HG03571 (cell line): Measurements from ENCODE around the gene HS6ST3.
"Not testable (repeated sequence)": the region's sequence is repeated elsewhere in the genome, so short reads cannot be mapped to it uniquely, and the experiment has no call there.

Experiments
- ATAC-seq: cut with Tn5 transposase; IDR thresholded peaks from one replicate; pipeline ENCODE4 v1.9.1; 2021; ENCODE audit not compliant: unreplicated experiment

Gene HS6ST3

DNA sequence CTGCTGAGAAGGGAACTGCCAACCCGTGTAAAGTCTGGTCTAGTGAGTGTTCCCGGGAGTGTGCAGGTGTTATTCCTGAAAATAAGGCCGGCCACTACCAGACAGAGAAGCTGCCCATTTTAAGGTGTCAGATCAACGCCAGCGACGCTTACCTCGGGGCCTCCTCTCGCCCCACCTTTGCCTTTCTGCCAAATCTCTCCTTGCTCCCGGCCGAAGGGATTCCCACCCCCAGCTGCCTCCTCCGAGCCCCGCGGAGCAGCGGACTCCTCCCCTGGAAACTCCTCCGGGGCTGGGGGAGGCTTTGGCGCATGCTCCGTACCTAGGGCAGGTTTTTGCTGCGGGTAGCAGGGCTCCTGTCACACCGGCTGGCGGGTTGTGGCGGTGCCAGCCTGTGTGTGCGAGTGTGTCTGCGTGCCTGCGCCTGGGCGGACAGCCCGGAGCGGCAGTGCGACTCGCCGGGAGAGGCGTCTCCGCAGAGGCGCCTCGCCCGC lies at the start of gene HS6ST3:
TSS of gene HS6ST3 (plus strand) at position 359 of the 491 bp plus-strand sequence.
- no peak for ATAC-seq

DNA sequence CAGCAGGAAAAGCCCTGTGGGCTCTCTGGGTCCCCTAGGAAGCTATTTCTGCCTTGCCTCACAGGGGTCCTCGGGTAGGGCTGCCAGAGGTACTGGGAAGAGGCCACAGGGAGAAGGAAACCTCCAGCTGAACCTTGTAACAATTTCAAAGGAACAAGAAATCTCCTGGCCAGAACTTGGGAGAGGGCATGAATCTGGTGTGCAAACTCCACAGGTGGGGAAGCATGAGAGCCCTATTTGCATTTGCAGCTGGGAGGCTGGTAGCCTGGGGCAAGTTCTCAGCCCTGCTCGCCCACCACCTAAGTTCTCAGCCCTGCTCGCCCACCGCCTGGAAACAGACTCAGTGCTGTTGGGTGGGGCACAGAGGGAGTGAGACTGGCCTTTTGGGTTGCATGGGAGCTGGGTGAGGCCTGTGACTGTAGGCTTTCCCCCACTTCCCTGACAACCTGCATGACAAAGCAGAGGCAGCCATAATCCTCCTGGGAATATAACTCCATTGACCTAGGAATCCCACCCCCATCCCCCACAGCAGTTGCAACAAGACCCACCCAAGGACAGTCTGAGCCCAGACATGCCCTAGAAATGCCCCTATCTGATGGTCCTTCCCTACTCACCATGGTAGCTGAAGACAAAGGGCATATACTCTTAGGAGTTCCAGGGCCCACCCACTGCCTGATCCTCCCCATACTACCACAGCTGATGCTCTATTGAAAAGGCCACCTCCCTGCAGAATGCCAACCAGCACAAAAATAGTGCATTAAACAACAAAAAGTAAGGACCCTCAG lies 48.4 kb upstream of the HS6ST3 start:
- no peak for ATAC-seq

DNA sequence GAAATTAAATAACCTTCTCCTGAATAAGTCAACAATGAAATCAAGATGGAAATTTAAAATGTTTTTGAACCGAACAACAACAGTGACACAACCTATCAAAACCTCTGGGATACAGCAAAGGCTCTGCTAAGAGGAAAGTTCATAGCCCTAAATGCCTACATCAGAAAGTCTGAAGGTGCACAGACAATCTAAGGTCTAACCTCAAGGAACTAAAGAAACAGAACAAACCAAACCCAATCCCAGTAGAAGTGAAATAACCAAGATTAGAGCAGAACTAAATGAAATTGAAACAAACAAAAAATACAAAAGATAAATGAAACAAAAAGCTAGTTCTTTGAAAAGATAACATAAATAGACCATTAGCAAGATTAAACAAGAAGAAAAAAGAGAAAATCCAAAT lies 45.7 kb upstream of the HS6ST3 start:
- ATAC-seq: no peak

DNA sequence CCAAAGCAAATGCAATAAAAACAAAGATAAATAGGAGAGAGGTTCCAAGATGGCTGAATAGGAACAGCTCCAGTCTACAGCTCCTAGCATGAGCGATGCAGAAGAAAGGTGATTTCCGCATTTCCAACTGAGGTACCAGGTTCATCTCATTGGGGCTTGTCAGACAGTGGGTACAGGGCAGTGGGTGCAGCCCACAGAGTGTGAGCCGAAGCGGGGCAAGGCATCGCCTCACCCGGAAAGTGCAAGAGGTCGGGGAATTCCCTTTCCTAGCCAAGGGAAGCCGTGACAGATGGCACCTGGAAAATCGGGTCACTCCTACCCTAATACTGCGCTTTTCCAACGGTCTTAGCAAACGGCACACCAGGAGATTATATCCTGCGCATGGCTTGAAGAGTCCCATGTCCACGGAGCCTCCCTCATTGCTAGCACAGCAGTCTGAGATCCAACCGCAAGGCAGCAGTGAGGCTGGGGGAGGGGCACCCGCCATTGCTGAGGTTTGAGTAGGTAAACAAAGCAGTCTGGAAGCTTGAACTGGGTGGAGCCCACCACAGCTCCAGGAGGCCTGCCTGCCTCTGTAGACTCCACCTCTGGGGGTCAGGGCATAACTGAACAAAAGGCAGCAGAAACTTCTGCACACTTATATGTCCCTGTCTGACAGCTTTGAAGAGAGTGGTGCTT lies 43.3 kb upstream of the HS6ST3 start:
- ATAC-seq: not testable (repeated sequence)

DNA sequence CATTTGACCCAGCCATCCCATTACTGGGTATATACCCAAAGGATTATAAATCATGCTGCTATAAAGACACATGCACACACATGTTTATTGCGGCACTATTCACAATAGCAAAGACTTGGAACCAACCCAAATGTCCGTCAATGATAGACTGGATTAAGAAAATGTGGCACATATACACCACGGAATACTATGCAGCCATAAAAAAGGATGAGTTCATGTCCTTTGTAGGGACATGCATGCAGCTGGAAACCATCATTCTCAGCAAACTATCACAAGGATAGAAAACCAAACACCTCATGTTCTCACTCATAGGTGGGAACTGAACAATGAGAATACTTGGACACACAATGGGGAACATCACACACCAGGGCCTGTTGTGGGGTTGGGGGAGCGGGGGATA lies 39.0 kb upstream of the HS6ST3 start:
- ATAC-seq: not testable (repeated sequence)

DNA sequence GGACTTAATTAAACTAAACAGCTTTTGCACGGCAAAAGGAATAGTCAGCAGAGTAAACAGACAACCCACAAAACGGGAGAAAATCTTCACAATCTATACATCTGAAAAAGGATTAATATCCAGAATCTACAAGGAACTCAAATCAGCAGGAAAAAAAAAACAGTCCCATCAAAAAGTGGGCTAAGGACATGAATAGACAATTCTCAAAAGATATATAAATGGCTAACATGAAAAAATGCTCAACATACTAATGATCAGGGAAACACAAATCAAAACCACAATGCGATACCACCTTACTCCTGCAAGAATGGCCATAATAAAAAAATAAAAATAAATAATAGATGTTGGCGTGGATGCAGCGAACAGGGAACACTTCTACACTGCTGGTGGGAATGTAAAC lies 38.4 kb upstream of the HS6ST3 start:
- ATAC-seq: not testable (repeated sequence)

DNA sequence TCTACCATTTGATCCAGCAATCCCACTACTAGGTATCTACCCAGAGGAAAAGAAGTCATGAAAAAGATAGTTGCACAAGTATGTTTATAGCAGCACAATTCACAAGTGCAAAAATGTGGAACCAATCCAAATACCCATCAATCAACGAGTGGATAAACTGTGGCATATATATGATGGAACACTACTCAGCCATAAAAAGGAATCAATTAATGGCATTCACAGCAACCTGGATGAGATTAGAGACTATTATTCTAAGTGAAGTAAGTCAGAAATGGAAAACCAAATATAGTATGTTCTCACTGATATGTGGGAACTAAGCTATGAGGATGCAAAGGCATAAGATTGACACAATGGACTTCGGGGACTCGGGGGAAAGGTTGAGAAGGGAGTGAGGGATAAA lies 38.0 kb upstream of the HS6ST3 start:
- not testable (repeated sequence) for ATAC-seq

DNA sequence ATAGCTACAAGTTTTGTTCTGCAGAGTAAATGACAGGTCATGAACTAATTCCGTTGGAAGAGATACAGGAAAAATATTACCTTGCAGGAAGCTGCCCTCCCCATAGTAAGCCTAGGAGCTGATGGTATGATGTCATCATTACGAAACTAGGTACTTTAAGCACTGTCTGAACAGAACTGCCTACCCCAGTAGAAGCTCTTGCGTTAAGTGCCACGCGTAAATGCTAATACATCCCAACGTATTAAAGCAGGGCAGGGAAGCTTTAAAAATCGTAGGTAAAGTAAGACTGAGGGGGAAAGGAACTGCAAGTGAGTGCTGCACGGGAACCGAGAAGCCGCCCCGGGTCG lies 37.3 kb upstream of the HS6ST3 start:
- ATAC-seq: peak; percentile 49

DNA sequence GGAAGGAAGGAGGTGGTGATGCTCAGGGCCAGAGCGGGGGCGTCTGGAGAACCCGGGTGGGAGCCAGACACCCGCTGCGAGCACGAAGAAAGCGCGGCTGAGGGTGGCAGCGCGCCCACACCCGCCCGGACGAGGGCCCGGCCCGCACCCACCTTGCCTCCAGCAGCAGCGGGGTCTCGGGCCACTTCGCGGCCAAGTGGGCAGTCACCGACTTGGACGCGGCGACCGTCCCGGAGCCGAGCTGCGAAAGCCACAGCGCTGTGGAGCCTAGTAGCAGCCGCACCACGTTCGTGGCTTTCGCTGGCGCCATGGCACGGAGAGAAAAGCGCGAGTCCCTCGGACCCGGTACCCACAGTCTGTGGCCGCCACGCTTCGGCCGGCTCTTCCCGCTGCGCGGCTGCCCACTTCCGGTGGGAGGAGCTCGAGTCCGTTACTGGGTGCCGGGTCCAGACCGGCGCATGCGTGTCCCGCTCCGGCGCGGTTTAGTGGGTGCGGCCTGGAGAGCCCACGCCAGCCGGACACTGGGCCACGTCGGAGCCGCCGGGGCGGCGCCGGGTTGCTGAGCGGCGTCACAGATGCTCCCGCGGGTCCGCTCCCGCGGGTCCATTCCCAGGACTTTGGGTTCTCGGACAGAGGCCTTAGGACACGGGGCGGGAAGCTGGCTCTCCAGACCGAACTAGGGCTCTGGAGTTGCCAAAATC lies 36.8 kb upstream of the HS6ST3 start, which contains the start of gene UGGT2:
TSS of gene UGGT2 (minus strand) at position 399 of the 701 bp plus-strand sequence. CDS start at position 310, 89 bp downstream.
- peak; percentile 98 for ATAC-seq

DNA sequence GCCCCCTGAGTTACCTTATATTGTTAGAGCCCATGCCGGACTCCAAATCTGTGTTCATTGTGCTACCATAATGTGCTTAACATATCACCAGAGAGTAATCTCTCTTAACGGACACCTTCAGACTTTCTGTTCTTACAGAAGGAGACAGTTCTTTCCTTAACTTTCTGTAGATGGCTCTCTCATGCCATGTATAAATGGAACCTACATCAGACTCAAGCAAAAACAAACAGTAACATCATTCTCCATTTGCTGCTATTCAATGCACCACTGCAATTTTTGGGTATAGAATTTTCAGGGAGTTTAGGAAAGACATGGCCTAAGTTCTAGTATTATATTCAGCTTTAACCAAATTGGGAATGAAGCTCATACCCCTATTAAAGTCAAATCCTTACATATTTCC lies 24.1 kb upstream of the HS6ST3 start:
- no peak for ATAC-seq

DNA sequence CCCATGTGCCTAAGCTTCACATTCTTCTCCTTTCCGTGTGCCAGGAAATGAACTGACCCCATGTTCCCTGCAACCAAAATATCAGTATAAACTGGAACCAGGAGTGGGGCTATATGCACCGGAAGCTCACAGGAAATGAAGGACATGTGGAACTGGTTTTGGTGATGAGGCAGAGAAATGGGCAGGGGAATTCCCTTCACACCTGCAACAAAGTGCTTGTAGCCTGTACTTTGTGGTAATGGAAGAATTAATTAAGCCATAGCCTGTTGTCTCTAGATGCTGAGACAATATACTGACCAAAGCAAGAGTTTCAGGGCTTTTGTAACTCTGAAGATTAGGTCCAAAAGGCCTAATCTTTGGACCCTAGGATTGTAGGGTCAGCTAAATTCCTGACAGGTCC lies 21.2 kb upstream of the HS6ST3 start:
- ATAC-seq: no peak

DNA sequence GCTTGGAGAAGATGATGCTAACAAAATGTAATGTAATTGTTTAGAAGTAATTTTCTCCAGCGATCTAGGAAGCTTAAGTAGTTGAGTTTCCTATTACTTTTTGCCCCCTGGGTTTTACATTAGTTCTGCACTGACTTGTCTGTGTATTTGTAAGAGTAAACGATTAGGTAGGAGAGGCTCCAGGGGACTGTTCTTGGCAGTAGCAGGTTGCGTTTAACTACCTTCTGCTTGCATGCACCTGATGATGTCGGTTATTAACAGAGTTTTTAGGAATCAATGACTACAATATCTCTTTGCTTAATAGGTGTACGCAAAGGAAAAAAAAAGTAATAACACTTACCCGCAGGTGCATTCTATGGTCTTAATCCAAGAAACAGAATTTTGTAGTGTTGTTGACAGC lies 18.4 kb upstream of the HS6ST3 start:
- ATAC-seq: no peak

DNA sequence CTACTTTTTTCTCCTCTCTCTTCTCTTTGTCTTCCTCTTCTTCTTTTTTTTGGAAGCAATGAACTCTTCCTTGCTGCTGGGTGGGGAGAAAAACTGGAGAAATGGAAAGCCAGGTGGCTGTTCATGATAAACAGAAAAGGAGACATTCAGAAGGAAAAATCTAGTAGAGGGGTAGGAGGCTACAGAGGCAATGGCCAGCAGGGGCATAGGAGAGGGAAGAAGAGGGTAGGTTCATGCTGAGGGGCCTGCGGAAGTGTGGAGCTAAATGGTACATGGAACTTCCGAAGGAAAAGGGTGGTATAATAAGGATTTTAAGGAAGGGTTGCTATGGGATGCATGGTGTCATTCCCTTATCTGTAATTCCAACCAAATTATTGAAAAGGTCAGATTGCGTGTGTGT lies 17.5 kb upstream of the HS6ST3 start:
- ATAC-seq: no peak

DNA sequence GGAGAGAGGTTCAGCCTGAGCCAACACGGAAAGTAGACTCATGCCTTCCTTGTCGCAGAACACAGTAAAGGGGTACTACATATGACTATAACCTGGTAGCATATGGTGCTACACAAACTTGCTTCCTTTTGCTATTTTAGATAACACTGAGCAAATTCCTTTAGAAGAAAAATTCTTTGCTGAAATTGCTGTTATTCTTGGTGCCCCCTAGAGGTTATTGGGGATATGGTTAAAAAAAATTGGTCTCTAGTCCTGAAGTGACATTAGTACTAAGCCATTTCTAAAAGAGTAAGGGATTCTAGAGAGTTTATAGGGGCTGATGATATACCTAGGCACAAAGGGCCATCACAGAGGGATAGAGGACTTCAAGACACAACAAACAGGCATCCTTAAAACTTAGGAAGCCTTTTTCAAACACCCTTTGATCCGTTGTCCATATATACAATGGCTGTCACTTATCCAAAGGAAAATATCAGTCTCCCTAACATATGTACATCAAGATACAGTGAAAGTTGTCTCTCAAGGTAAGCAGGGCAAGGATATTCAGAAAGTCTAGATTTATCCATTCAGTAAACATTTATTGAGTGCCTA lies 13.9 kb upstream of the HS6ST3 start:
- no peak for ATAC-seq

DNA sequence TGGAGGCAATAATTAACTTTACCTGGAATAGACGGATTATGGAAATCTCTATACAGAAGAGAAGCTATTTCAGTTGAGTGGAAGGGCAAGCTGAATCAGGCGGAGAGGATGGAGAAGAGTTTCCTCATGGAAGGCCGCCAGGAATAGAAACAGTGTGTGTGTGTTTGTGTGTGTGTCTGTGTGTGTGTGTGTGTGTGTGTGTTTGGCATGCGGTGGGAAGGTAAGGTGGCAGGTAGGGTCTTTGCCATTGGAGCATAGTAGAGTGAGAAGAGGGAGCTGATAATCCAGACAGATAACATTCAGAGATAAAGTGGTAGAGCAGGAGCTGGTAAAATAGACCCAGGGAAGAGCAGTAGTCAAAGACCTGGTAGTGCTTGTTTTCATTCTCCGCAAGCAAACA lies 9.2 kb upstream of the HS6ST3 start:
- ATAC-seq: no peak

DNA sequence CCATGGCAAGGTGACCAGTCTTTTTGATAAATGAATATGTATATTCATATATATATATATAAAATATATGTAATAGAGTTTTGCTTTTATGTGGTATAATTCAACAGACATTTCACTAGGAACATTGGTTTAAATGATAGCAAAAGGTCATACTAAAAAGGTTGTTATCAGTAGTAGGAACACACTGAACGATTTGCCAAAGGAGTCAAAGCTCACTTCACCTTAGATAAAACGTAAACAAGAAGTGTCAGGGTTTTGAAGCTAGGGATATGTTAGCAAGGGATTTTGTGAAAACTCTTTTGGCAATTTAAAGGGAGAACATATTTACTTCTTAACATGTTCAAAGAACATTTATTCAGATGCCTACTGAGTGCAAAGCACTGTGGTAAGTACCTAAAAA lies 8.0 kb upstream of the HS6ST3 start:
- no peak for ATAC-seq

DNA sequence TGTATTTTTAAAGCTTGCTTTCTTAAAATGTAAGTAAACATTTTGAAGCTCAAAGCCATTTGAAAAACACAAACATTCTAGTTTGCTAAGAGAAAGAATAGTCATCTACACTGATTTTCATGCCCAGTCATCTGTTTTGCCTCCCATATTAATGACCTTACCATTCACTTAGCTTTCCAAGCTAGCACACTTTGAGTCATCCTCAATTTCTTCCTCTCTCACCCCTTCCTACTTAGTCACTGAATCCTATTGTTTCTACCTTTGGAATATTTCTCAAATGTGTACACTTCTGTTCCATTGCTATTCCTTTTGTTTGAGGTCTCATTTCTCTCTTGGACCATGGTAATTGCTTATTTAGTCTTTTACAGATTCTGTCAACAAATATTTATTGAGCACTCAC lies 7.3 kb upstream of the HS6ST3 start:
- ATAC-seq: no peak

DNA sequence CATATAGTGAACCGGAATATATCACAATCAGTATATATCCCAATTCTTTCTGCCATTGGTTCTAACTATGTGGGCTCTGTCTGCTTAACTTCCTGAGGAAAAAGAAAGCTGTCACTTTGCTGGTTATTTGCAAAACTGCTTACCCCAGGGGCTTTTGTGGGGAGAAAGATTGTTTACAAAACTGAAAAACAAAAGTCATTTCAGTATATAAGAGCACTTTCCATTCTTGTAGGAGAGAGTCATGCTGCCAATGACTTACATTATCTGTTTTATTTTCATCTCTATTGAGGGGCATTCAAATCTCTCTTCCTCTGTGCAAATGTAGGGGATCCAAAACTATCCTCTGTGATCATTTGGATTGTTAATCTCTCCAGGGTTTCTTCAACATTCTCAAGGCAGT lies 3.2 kb upstream of the HS6ST3 start:
- ATAC-seq: no peak

DNA sequence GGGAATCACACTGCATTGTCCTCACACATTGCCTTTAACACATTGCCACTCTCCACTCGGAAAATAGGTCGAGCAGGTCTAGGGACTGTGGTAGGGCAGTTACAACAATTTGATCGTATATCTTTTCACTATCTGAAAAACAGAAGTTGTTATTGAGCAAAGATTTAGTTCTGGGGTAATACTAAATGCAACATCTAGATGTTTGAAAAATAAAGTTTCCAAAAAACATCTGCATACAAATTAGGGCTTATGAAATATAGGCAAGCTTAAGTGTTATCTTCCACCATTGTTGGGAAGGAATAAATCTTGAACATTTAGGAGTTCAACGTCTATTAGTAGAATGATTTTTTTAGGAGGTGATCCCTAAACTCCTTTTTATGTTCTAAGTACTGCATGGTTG lies 768 bp upstream of the HS6ST3 start:
- ATAC-seq: no peak

DNA sequence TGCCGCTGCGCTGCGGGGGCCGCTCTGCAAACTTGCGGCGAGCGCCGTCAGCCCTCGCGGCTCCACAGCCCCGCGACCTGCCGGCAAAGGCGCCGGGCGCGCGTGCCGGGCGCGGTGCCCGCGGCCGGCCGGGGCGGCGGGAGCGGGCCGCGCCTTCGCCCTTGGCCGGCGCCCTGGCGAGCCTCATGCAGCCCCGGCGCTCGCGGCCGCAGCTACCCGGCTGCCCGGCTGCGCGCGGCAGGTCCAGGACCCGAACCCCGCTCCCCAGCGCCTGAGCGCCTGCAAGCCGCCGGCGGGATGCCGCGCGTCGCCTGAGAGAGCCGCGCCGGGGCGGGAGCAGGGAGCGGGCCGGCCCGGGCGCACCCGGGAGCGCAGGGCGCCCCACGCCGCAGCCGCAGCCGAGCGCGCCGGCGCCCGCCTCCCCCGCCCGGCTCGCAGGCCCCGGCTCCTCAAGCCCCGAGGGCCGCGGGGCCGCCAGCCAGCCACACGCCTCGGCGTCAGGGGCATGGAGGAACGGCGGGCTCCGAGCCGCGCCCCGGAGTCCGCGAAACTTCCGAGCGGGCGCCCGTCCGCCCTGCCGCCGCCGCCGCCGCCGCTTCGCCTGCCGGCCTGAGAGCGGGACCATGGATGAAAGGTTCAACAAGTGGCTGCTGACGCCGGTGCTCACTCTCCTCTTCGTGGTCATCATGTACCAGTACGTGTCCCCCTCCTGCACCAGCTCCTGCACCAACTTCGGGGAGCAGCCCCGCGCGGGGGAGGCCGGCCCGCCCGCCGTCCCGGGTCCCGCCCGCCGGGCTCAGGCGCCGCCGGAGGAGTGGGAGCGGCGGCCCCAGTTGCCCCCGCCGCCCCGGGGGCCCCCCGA lies 564 bp downstream of the HS6ST3 start:
- ATAC-seq: no peak
